HepG2 (cell line): ENCODE results near the gene SYMPK. TPM values are rescaled to one million over a fixed set of nuclear protein-coding genes. Genes with fewer than 3 reads are reported as not detected.
A peak's percentile ranks its signal among the peaks of the same experiment; 100 is the strongest.

ENCODE experiments used
- CHD2 ChIP-seq: IDR thresholded peaks from 2 replicates; pipeline ENCODE4 v1.6.1; 2011; ENCODE audit warnings: low read depth, low read length, improper control_type of control experiment
- MYNN ChIP-seq: sonication (generic); formaldehyde crosslinking; IDR thresholded peaks from 2 replicates; pipeline ENCODE4 v1.4.0; 2020; ENCODE audit warnings: mild to moderate bottlenecking, low read depth, missing genetic modification reagents
- PAWR ChIP-seq: sonication (generic); formaldehyde crosslinking; IDR thresholded peaks from 2 replicates; pipeline ENCODE4 v1.4.0; 2020; ENCODE audit warnings: missing genetic modification reagents, mild to moderate bottlenecking, borderline replicate concordance
- ZNF557 ChIP-seq: sonication (generic); formaldehyde crosslinking; IDR thresholded peaks from 2 replicates; pipeline ENCODE4 v1.4.0; 2020; ENCODE audit warnings: missing genetic modification reagents
- polyA plus RNA-seq, 8 experiments: library from polyadenylated mRNA; depleted of rRNA in 3 of 8; stranded (reverse) in 7 of 8; unstranded in 1 of 8; fragments of >200 nt; fragmentation: Illumina TruSeq in 4 of 8; extraction: Trizol in 4 of 8; gene quantifications; 2 replicates each; pipeline versions ENCODE4 v1.2.1 to v1.2.3, GENCODE V29; 2011 to 2016; ENCODE audit warnings: low read depth in 4 of 8, missing spikeins in 1 of 8, mixed read lengths in 1 of 8; ENCODE audit not compliant: insufficient read depth in 1 of 8
- total RNA-seq, 5 experiments: library from RNA; depleted of rRNA; stranded (reverse); fragments of >200 nt; fragmentation: Illumina TruSeq; extraction: Trizol; gene quantifications; 2 replicates each; pipeline ENCODE4 v1.2.3, GENCODE V29; 2016; ENCODE audit warnings: low read depth in 1 of 5
- TF ChIP-seq, protein P1 (sequence below): sonication (generic); formaldehyde crosslinking; IDR thresholded peaks from 2 replicates; pipeline ENCODE4 v1.9.0; 2021; ENCODE audit warnings: mild to moderate bottlenecking, missing genetic modification reagents
- TF ChIP-seq, protein P2 (sequence below), 2 experiments: sonication (generic) in 1 of 2; formaldehyde crosslinking in 1 of 2; IDR thresholded peaks; 2 replicates each; pipeline versions ENCODE4 v1.4.0 to v1.6.1; 2016 to 2020; ENCODE audit warnings: borderline replicate concordance in 1 of 2, low read depth in 1 of 2, mild to moderate bottlenecking in 1 of 2, missing genetic modification reagents in 1 of 2
- TF ChIP-seq, protein P3 (sequence below): sonication (generic); formaldehyde crosslinking; IDR thresholded peaks from one replicate; pipeline ENCODE4 v1.5.1; 2020; ENCODE audit warnings: mild to moderate bottlenecking, missing genetic modification reagents; ENCODE audit errors: not compliant biosample characterization

Gene SYMPK
- total and polyA plus RNA-seq, 2 of the 13 experiments (the other 11 are each of a cell fraction or from before 2014, with no cell fraction given), result 21.9 to 55.7 TPM

DNA sequence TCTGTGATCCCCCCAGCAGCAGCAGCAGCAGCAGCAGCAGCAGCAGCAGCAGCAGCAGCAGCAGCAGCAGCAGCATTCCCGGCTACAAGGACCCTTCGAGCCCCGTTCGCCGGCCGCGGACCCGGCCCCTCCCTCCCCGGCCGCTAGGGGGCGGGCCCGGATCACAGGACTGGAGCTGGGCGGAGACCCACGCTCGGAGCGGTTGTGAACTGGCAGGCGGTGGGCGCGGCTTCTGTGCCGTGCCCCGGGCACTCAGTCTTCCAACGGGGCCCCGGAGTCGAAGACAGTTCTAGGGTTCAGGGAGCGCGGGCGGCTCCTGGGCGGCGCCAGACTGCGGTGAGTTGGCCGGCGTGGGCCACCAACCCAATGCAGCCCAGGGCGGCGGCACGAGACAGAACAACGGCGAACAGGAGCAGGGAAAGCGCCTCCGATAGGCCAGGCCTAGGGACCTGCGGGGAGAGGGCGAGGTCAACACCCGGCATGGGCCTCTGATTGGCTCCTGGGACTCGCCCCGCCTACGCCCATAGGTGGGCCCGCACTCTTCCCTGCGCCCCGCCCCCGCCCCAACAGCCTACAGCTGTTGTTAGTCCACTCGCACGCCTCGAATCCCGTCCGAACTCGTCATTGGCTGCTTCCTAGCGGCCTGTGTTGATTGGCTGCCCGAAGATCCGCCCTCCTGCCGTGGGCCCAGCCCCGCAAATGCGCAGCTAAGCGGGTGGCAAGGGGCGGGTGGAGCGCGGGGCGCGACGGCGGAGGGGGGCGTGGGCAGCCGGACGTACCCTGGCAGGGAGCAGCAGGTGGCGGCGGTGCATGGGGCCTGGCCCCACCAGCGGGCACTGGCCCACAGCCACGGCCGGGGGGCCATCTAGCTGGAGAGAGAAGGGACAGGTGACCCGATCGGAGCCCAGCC lies 92.5 kb downstream of the SYMPK start (continued):
- TF ChIP-seq, protein P1, sequence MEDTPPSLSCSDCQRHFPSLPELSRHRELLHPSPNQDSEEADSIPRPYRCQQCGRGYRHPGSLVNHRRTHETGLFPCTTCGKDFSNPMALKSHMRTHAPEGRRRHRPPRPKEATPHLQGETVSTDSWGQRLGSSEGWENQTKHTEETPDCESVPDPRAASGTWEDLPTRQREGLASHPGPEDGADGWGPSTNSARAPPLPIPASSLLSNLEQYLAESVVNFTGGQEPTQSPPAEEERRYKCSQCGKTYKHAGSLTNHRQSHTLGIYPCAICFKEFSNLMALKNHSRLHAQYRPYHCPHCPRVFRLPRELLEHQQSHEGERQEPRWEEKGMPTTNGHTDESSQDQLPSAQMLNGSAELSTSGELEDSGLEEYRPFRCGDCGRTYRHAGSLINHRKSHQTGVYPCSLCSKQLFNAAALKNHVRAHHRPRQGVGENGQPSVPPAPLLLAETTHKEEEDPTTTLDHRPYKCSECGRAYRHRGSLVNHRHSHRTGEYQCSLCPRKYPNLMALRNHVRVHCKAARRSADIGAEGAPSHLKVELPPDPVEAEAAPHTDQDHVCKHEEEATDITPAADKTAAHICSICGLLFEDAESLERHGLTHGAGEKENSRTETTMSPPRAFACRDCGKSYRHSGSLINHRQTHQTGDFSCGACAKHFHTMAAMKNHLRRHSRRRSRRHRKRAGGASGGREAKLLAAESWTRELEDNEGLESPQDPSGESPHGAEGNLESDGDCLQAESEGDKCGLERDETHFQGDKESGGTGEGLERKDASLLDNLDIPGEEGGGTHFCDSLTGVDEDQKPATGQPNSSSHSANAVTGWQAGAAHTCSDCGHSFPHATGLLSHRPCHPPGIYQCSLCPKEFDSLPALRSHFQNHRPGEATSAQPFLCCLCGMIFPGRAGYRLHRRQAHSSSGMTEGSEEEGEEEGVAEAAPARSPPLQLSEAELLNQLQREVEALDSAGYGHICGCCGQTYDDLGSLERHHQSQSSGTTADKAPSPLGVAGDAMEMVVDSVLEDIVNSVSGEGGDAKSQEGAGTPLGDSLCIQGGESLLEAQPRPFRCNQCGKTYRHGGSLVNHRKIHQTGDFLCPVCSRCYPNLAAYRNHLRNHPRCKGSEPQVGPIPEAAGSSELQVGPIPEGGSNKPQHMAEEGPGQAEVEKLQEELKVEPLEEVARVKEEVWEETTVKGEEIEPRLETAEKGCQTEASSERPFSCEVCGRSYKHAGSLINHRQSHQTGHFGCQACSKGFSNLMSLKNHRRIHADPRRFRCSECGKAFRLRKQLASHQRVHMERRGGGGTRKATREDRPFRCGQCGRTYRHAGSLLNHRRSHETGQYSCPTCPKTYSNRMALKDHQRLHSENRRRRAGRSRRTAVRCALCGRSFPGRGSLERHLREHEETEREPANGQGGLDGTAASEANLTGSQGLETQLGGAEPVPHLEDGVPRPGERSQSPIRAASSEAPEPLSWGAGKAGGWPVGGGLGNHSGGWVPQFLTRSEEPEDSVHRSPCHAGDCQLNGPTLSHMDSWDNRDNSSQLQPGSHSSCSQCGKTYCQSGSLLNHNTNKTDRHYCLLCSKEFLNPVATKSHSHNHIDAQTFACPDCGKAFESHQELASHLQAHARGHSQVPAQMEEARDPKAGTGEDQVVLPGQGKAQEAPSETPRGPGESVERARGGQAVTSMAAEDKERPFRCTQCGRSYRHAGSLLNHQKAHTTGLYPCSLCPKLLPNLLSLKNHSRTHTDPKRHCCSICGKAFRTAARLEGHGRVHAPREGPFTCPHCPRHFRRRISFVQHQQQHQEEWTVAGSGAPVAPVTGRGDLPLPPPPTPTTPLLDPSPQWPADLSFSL (CRISPR knock-in tag), result no peak
- TF ChIP-seq ZNF557 (CRISPR knock-in tag) (no peak), PAWR (0 out of 2 replicates have a peak, but pooled peaks have one; percentile 52), CHD2 (no peak), MYNN (peak; percentile 79; the same call in 1 of the 2 replicates)
- TF ChIP-seq, protein P2, sequence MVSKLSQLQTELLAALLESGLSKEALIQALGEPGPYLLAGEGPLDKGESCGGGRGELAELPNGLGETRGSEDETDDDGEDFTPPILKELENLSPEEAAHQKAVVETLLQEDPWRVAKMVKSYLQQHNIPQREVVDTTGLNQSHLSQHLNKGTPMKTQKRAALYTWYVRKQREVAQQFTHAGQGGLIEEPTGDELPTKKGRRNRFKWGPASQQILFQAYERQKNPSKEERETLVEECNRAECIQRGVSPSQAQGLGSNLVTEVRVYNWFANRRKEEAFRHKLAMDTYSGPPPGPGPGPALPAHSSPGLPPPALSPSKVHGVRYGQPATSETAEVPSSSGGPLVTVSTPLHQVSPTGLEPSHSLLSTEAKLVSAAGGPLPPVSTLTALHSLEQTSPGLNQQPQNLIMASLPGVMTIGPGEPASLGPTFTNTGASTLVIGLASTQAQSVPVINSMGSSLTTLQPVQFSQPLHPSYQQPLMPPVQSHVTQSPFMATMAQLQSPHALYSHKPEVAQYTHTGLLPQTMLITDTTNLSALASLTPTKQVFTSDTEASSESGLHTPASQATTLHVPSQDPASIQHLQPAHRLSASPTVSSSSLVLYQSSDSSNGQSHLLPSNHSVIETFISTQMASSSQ (IDR thresholded peaks at IDR 0.05; ENCODE audit: low read depth), result no peak
- TF ChIP-seq, protein P2 (CRISPR knock-in tag; IDR thresholded peaks at IDR 0.05; ENCODE audit: borderline replicate concordance), result 0 out of 2 replicates have a peak, but pooled peaks have one; percentile 43
- TF ChIP-seq, protein P3, sequence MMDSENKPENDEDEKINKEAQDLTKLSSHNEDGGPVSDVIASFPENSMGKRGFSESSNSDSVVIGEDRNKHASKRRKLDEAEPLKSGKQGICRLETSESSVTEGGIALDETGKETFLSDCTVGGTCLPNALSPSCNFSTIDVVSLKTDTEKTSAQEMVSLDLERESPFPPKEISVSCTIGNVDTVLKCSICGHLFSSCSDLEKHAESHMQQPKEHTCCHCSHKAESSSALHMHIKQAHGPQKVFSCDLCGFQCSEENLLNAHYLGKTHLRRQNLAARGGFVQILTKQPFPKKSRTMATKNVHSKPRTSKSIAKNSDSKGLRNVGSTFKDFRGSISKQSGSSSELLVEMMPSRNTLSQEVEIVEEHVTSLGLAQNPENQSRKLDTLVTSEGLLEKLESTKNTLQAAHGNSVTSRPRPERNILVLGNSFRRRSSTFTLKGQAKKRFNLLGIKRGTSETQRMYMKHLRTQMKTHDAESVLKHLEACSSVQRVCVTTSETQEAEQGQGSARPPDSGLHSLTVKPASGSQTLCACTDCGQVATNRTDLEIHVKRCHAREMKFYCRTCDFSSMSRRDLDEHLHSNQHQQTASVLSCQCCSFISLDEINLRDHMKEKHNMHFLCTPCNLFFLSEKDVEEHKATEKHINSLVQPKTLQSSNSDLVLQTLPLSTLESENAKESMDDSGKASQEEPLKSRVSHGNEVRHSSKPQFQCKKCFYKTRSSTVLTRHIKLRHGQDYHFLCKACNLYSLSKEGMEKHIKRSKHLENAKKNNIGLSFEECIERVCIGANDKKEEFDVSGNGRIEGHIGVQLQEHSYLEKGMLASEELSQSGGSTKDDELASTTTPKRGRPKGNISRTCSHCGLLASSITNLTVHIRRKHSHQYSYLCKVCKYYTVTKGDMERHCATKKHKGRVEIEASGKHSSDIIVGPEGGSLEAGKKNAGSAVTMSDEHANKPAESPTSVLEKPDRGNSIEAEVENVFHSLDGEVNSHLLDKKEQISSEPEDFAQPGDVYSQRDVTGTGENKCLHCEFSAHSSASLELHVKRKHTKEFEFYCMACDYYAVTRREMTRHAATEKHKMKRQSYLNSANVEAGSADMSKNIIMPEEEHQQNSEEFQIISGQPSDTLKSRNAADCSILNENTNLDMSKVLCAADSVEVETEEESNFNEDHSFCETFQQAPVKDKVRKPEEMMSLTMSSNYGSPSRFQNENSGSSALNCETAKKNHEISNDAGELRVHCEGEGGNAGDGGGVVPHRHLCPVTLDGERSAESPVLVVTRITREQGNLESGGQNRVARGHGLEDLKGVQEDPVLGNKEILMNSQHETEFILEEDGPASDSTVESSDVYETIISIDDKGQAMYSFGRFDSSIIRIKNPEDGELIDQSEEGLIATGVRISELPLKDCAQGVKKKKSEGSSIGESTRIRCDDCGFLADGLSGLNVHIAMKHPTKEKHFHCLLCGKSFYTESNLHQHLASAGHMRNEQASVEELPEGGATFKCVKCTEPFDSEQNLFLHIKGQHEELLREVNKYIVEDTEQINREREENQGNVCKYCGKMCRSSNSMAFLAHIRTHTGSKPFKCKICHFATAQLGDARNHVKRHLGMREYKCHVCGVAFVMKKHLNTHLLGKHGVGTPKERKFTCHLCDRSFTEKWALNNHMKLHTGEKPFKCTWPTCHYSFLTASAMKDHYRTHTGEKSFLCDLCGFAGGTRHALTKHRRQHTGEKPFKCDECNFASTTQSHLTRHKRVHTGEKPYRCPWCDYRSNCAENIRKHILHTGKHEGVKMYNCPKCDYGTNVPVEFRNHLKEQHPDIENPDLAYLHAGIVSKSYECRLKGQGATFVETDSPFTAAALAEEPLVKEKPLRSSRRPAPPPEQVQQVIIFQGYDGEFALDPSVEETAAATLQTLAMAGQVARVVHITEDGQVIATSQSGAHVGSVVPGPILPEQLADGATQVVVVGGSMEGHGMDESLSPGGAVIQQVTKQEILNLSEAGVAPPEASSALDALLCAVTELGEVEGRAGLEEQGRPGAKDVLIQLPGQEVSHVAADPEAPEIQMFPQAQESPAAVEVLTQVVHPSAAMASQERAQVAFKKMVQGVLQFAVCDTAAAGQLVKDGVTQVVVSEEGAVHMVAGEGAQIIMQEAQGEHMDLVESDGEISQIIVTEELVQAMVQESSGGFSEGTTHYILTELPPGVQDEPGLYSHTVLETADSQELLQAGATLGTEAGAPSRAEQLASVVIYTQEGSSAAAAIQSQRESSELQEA (CRISPR knock-in tag), result no peak
